ENCODE results near the gene KRTAP12-4.

DNA sequence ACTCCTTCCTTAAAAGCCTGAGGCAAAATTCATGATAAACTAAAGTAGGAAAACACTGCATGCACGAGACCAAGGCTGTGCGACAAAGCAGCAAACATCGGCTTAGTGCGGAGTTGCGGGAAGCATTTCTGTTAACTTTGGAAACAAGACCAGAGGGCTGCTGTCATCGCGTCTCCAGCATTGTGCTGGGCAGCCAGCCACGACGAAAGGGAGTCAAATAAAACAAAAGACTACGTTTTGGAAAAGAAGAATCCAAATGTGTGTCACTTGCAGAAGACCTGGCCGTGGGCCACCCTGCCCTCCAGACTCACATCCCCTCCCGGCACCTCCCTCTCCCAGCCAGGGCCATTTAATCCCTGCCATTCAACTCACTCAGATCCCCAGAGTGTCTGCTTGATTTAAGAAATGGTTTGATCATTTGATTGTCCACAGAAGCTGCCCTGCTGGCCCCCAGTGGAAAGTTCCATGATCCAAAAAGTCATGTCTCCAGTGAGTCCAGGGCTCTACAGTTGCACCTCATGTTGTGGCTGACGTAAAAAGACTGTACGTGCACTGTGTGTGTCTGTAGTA is 10.6 kb downstream of the KRTAP12-4 start:
- TF ChIP-seq EP300 (IDR thresholded peaks at IDR 0.05) (no peak), POLR2A (IDR thresholded peaks at IDR 0.05) (no peak), POLR2AphosphoS5 (IDR thresholded peaks at IDR 0.05) (no peak)
- TF ChIP-seq, protein P1, sequence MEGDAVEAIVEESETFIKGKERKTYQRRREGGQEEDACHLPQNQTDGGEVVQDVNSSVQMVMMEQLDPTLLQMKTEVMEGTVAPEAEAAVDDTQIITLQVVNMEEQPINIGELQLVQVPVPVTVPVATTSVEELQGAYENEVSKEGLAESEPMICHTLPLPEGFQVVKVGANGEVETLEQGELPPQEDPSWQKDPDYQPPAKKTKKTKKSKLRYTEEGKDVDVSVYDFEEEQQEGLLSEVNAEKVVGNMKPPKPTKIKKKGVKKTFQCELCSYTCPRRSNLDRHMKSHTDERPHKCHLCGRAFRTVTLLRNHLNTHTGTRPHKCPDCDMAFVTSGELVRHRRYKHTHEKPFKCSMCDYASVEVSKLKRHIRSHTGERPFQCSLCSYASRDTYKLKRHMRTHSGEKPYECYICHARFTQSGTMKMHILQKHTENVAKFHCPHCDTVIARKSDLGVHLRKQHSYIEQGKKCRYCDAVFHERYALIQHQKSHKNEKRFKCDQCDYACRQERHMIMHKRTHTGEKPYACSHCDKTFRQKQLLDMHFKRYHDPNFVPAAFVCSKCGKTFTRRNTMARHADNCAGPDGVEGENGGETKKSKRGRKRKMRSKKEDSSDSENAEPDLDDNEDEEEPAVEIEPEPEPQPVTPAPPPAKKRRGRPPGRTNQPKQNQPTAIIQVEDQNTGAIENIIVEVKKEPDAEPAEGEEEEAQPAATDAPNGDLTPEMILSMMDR (IDR thresholded peaks at IDR 0.05): no peak

All from suprapubic skin (tissue), 4 donors.